ENCODE measurements around the gene CCSAP. TPM values are rescaled to one million over a fixed set of nuclear protein-coding genes. Genes with fewer than 3 reads are reported as not detected.
"Not testable (repeated sequence)": the region's sequence is repeated elsewhere in the genome, so short reads cannot be mapped to it uniquely, and the experiment has no call there.

Gene CCSAP
- polyA plus RNA-seq, 1 donor = 5.6 TPM

- 67% methylated on average over 3 of the region's 5 CpGs for WGBS (ENCODE audit: insufficient coverage, low lambda C conversion rate)
- no peak overlapping the region for H3K4me3 ChIP-seq (ENCODE audit: low read length)
These were observed 37.0 kb upstream of the CCSAP start for GRCh38 chr1:229379846-229380245.

DNA sequence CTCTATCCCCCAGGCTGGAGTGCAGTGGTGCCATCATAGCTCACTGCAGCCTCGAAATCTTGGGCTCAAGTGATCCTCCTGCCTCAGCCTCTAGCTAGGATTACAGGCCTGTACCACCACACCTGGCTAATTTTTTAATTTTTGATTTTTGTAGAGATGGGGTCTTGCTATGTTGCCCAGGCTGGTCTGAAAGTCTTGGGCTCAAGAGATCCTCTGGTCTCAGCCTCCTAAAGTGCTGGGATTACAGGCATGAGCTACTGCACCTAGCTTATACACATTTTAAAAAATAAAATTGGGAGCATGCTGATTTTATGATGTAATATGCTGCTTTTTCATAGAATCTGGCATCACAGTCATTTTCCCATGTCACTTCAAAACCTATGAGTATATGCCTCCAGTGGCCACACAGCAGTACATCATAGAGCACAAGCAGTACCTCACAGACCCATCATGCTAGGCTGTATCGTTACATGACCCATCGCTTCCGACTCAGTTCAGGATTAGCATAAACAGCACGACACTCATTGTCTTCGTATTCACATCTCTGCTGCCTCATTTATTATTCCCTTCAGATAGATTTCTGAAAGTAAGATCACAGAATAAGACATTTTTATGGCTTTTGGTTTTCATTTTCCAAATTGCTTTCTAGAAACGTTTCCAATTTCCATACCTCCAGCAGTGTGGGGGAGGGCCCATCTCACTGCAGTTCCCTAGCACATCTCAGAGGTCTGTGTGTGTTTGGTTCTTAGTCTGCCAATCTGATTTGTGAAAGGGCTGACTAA is 35.9 kb upstream of the CCSAP start:
- 73% methylated on average over 2 of the region's 7 CpGs for WGBS (ENCODE audit: insufficient coverage, low lambda C conversion rate)
- H3K36me3 ChIP-seq (ENCODE audit: control insufficient read depth, insufficient read depth, low read length) = no peaks in the 10 kb centered on the region
- no peak for DNase-seq
- no peak overlapping the region for H3K4me3 ChIP-seq (ENCODE audit: low read length)
- no peak overlapping the region for H3K27ac ChIP-seq (ENCODE audit: low read length)
- no peaks in the 10 kb centered on the region for H3K4me1 ChIP-seq (ENCODE audit: control insufficient read depth, insufficient read depth, low read length)
- H3K27me3 ChIP-seq (ENCODE audit: control insufficient read depth, insufficient read depth, low read length) = peaks cover 4% of the 10 kb centered on the region
- H3K9me3 ChIP-seq (ENCODE audit: control insufficient read depth, low read depth, low read length) = no peaks in the 10 kb centered on the region

More at GRCh38 chr1:229379846-229380245, 37.0 kb upstream of the CCSAP start:
- no peak for DNase-seq
- no peaks in the 10 kb centered on the region for H3K36me3 ChIP-seq (ENCODE audit: control insufficient read depth, insufficient read depth, low read length)
- no peaks in the 10 kb centered on the region for H3K9me3 ChIP-seq (ENCODE audit: control insufficient read depth, low read depth, low read length)
- H3K27ac ChIP-seq (ENCODE audit: low read length) = no peak overlapping the region
- H3K4me1 ChIP-seq (ENCODE audit: control insufficient read depth, insufficient read depth, low read length) = no peaks in the 10 kb centered on the region
- H3K27me3 ChIP-seq (ENCODE audit: control insufficient read depth, insufficient read depth, low read length) = peaks cover 4% of the 10 kb centered on the region

- H3K4me1 ChIP-seq (ENCODE audit: control insufficient read depth, insufficient read depth, low read length) = not testable (repeated sequence)
These were observed 35.2 kb upstream of the CCSAP start for GRCh38 chr1:229378035-229378434.

GRCh38 chr1:229377429-229377828 is 34.6 kb upstream of the CCSAP start:
- H3K4me3 ChIP-seq (ENCODE audit: low read length) = no peak overlapping the region
- no peak for DNase-seq
- H3K27ac ChIP-seq (ENCODE audit: low read length) = no peak overlapping the region
- WGBS (ENCODE audit: insufficient coverage, low lambda C conversion rate) = no CpG with 5 or more reads among the region's 10 CpGs
- H3K36me3 ChIP-seq (ENCODE audit: control insufficient read depth, insufficient read depth, low read length) = no peaks in the 10 kb centered on the region
- H3K4me1 ChIP-seq (ENCODE audit: control insufficient read depth, insufficient read depth, low read length) = no peaks in the 10 kb centered on the region
- no peaks in the 10 kb centered on the region for H3K9me3 ChIP-seq (ENCODE audit: control insufficient read depth, low read depth, low read length)
- peaks cover 4% of the 10 kb centered on the region for H3K27me3 ChIP-seq (ENCODE audit: control insufficient read depth, insufficient read depth, low read length)

More at GRCh38 chr1:229378035-229378434, 35.2 kb upstream of the CCSAP start:
- H3K27me3 ChIP-seq (ENCODE audit: control insufficient read depth, insufficient read depth, low read length); DNase-seq; H3K9me3 ChIP-seq (ENCODE audit: control insufficient read depth, low read depth, low read length); H3K27ac ChIP-seq (ENCODE audit: low read length); H3K36me3 ChIP-seq (ENCODE audit: control insufficient read depth, insufficient read depth, low read length); H3K4me3 ChIP-seq (ENCODE audit: low read length): not testable (repeated sequence)
- WGBS (ENCODE audit: insufficient coverage, low lambda C conversion rate) = no CpG with 5 or more reads among the region's 6 CpGs

GRCh38 chr1:229376521-229376920 is 33.7 kb upstream of the CCSAP start:
- Histone ChIP-seq H3K36me3 (ENCODE audit: control insufficient read depth, insufficient read depth, low read length) (no peaks in the 10 kb centered on the region), H3K27ac (ENCODE audit: low read length) (no peak overlapping the region), H3K27me3 (ENCODE audit: control insufficient read depth, insufficient read depth, low read length) (peaks cover 2% of the 10 kb centered on the region), H3K4me1 (ENCODE audit: control insufficient read depth, insufficient read depth, low read length) (no peaks in the 10 kb centered on the region), H3K4me3 (ENCODE audit: low read length) (no peak overlapping the region), H3K9me3 (ENCODE audit: control insufficient read depth, low read depth, low read length) (no peaks in the 10 kb centered on the region)
- no peak for DNase-seq
- no CpG with 5 or more reads among the region's 6 CpGs for WGBS (ENCODE audit: insufficient coverage, low lambda C conversion rate)

DNA sequence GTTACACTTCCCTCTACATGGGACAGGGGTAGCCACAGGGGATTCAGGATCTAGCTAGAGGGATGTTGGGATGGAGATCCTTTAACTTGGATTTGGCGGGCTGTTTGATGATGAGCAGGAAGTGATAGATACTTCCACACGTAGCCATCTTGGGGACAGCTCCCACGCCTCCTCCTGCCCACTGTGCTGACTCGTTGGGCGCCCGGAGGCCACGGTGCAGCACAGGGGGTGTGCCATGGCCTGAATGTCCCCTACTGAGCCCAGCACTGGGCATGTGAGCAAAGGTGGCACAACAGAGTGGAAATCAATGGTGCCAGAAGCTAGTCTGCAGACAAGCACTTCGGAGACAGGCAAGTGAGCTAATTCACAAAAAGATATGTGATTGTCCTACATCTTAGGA is 31.6 kb upstream of the CCSAP start:
- no CpG with 5 or more reads among the region's 8 CpGs for WGBS (ENCODE audit: insufficient coverage, low lambda C conversion rate)
- H3K4me1 ChIP-seq (ENCODE audit: control insufficient read depth, insufficient read depth, low read length) = no peaks in the 10 kb centered on the region
- no peak for DNase-seq
- H3K9me3 ChIP-seq (ENCODE audit: control insufficient read depth, low read depth, low read length) = no peaks in the 10 kb centered on the region
- H3K27ac ChIP-seq (ENCODE audit: low read length) = no peak overlapping the region
- no peak overlapping the region for H3K4me3 ChIP-seq (ENCODE audit: low read length)
- no peaks in the 10 kb centered on the region for H3K36me3 ChIP-seq (ENCODE audit: control insufficient read depth, insufficient read depth, low read length)
- H3K27me3 ChIP-seq (ENCODE audit: control insufficient read depth, insufficient read depth, low read length) = peaks cover 2% of the 10 kb centered on the region

- peaks cover 2% of the 10 kb centered on the region for H3K27me3 ChIP-seq (ENCODE audit: control insufficient read depth, insufficient read depth, low read length)
- 67% methylated on average over 1 of the region's 6 CpGs for WGBS (ENCODE audit: insufficient coverage, low lambda C conversion rate)
These were observed 30.5 kb upstream of the CCSAP start for GRCh38 chr1:229373395-229373794.

GRCh38 chr1:229372251-229372650 is 29.4 kb upstream of the CCSAP start:
- no peaks in the 10 kb centered on the region for H3K36me3 ChIP-seq (ENCODE audit: control insufficient read depth, insufficient read depth, low read length)
- H3K4me1 ChIP-seq (ENCODE audit: control insufficient read depth, insufficient read depth, low read length) = no peaks in the 10 kb centered on the region
- H3K4me3 ChIP-seq (ENCODE audit: low read length) = no peak overlapping the region
- no peak overlapping the region for H3K27ac ChIP-seq (ENCODE audit: low read length)
- DNase-seq = no peak
- no peaks in the 10 kb centered on the region for H3K9me3 ChIP-seq (ENCODE audit: control insufficient read depth, low read depth, low read length)
- peaks cover 2% of the 10 kb centered on the region for H3K27me3 ChIP-seq (ENCODE audit: control insufficient read depth, insufficient read depth, low read length)

More at GRCh38 chr1:229373395-229373794, 30.5 kb upstream of the CCSAP start:
- Histone ChIP-seq H3K36me3 (ENCODE audit: control insufficient read depth, insufficient read depth, low read length) (no peaks in the 10 kb centered on the region), H3K4me3 (ENCODE audit: low read length) (no peak overlapping the region), H3K9me3 (ENCODE audit: control insufficient read depth, low read depth, low read length) (no peaks in the 10 kb centered on the region), H3K27ac (ENCODE audit: low read length) (no peak overlapping the region), H3K4me1 (ENCODE audit: control insufficient read depth, insufficient read depth, low read length) (no peaks in the 10 kb centered on the region)
- no peak for DNase-seq

DNA sequence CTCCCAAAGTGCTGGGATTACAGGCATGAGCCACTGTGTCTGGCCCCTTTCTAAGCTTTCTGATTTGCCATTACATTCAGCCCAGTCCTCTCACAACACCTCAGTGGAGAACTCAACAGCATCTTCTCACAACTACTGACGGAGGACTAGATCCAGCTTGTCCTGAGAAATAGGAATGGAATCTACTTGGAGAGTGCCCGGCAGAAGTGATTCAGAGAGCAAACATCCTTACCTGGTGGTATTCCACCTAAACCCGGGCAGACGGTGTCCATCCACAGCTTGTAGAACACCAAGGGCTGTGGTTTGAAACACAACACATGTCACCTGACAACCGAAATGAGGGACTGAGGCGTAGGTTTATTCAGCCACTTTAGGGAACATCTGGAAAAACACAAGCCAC is 28.8 kb upstream of the CCSAP start:
- H3K36me3 ChIP-seq (ENCODE audit: control insufficient read depth, insufficient read depth, low read length) = no peaks in the 10 kb centered on the region
- no CpG with 5 or more reads among the region's 6 CpGs for WGBS (ENCODE audit: insufficient coverage, low lambda C conversion rate)
- H3K9me3 ChIP-seq (ENCODE audit: control insufficient read depth, low read depth, low read length) = no peaks in the 10 kb centered on the region
- H3K27ac ChIP-seq (ENCODE audit: low read length) = no peak overlapping the region
- DNase-seq = no peak
- H3K4me3 ChIP-seq (ENCODE audit: low read length) = no peak overlapping the region
- peaks cover 2% of the 10 kb centered on the region for H3K27me3 ChIP-seq (ENCODE audit: control insufficient read depth, insufficient read depth, low read length)
- H3K4me1 ChIP-seq (ENCODE audit: control insufficient read depth, insufficient read depth, low read length) = no peaks in the 10 kb centered on the region

GRCh38 chr1:229370601-229371021 is 27.8 kb upstream of the CCSAP start:
- Histone ChIP-seq H3K4me3 (ENCODE audit: low read length) (no peak overlapping the region), H3K9me3 (ENCODE audit: control insufficient read depth, low read depth, low read length) (no peaks in the 10 kb centered on the region), H3K36me3 (ENCODE audit: control insufficient read depth, insufficient read depth, low read length) (no peaks in the 10 kb centered on the region), H3K27ac (ENCODE audit: low read length) (no peak overlapping the region), H3K4me1 (ENCODE audit: control insufficient read depth, insufficient read depth, low read length) (no peaks in the 10 kb centered on the region), H3K27me3 (ENCODE audit: control insufficient read depth, insufficient read depth, low read length) (peaks cover 2% of the 10 kb centered on the region)
- WGBS (ENCODE audit: insufficient coverage, low lambda C conversion rate) = no CpG with 5 or more reads among the region's 7 CpGs
- no peak for DNase-seq

GRCh38 chr1:229368347-229368746 is 25.5 kb upstream of the CCSAP start:
- DNase-seq = no peak
- WGBS (ENCODE audit: insufficient coverage, low lambda C conversion rate) = no CpG with 5 or more reads among the region's 2 CpGs
- no peak overlapping the region for H3K27ac ChIP-seq (ENCODE audit: low read length)
- peaks cover 11% of the 10 kb centered on the region for H3K27me3 ChIP-seq (ENCODE audit: control insufficient read depth, insufficient read depth, low read length)
- no peak overlapping the region for H3K4me3 ChIP-seq (ENCODE audit: low read length)
- H3K9me3 ChIP-seq (ENCODE audit: control insufficient read depth, low read depth, low read length) = no peaks in the 10 kb centered on the region
- no peaks in the 10 kb centered on the region for H3K4me1 ChIP-seq (ENCODE audit: control insufficient read depth, insufficient read depth, low read length)
- no peaks in the 10 kb centered on the region for H3K36me3 ChIP-seq (ENCODE audit: control insufficient read depth, insufficient read depth, low read length)

Data from large intestine (tissue), 3 donors.